Sigmoid colon (tissue), 7 donors: ENCODE data around the gene CFDP1. TPM values are rescaled to one million over a fixed set of nuclear protein-coding genes. Genes with fewer than 3 reads are reported as not detected.
"Not testable (repeated sequence)": the region's sequence is repeated elsewhere in the genome, so short reads cannot be mapped to it uniquely, and the experiment has no call there.

Experiments
- DNase-seq: peaks from one replicate; pipeline ENCODE4 v3.0.0-alpha.2; 2019
- H3K27ac ChIP-seq, 4 donors: fragments of 200-600 bp; sonication (generic); one replicate each; pipeline ENCODE4 v1.5.1; 2016 to 2019; ENCODE audit warnings: mild to moderate bottlenecking in 1 of 4
- H3K27me3 ChIP-seq, 3 donors: fragments of 200-600 bp; sonication (generic); one replicate each; pipeline ENCODE4 v1.5.1; 2019; ENCODE audit warnings: mild to moderate bottlenecking in 1 of 3
- H3K36me3 ChIP-seq, 4 donors: fragments of 200-600 bp; sonication (generic); one replicate each; pipeline ENCODE4 v1.5.1; 2016 to 2019
- H3K4me1 ChIP-seq, 4 donors: fragments of 200-600 bp; sonication (generic); one replicate each; pipeline ENCODE4 v1.5.1; 2017 to 2019
- H3K4me3 ChIP-seq, 4 donors: fragments of 200-600 bp; sonication (generic); one replicate each; pipeline ENCODE4 v1.5.1; 2017 to 2019; ENCODE audit warnings: mild to moderate bottlenecking in 2 of 4, moderate library complexity in 1 of 4
- H3K9me3 ChIP-seq, 4 donors: fragments of 200-600 bp in 3 of 4; sonication (generic) in 3 of 4; one replicate each; pipeline versions ENCODE4 v1.5.1 to v1.6.1; 2013 to 2019
- EP300 ChIP-seq, 4 donors: sonication (generic); formaldehyde crosslinking; IDR thresholded peaks; one replicate each; pipeline ENCODE4 v1.6.1; 2017; ENCODE audit warnings: antibody characterized with exemption in 4 of 4
- POLR2A ChIP-seq, 2 donors: fragments of 450-650 bp; IDR thresholded peaks; one replicate each; pipeline ENCODE4 v1.6.1; 2016; ENCODE audit warnings: antibody characterized with exemption in 2 of 2, mild to moderate bottlenecking in 2 of 2, moderate library complexity in 2 of 2
- POLR2AphosphoS5 ChIP-seq, 4 donors: sonication (generic); formaldehyde crosslinking; IDR thresholded peaks; one replicate each; pipeline ENCODE4 v1.6.1; 2017; ENCODE audit warnings: antibody characterized with exemption in 4 of 4
- WGBS, 2 donors: extraction: QIAGEN DNeasy Blood & Tissue Kit; methylation state at CpG; one replicate each; pipeline ENCODE4 v1.1.7; 2013; 5-methylcytosine and 5-hydroxymethylcytosine counted together
- intact Hi-C: fragments of 100-400 bp; cut with DNase I; formaldehyde crosslinking; loops from one replicate; pipeline ENCODE4 v1.15.1; 2023
- polyA plus RNA-seq, 3 donors: library from polyadenylated mRNA; stranded (reverse); fragments of 200-250 nt; gene quantifications; one replicate each; pipeline ENCODE4 v1.2.3, GENCODE V29; 2013
- total RNA-seq, 4 donors: library from RNA; depleted of rRNA; stranded (reverse); fragments of >200 nt; gene quantifications; one replicate each; pipeline ENCODE4 v1.1.0, GENCODE V29; 2016
- TF ChIP-seq, protein P1 (sequence below), 4 experiments: fragments of 450-650 bp in 3 of 4; fragments of 200-600 bp in 1 of 4; IDR thresholded peaks; one replicate each; pipeline ENCODE4 v1.5.1; 2016 to 2019; ENCODE audit warnings: antibody characterized with exemption in 4 of 4, mild to moderate bottlenecking in 3 of 4, moderate library complexity in 2 of 4
- donor health status: healthy with polysubstance abuse.
- donor health status: Bipolar disorder and iron deficiency.
- donor health status: healthy.

CFDP1 gene
- total and polyA plus RNA-seq, 7 donors = 42.1 to 382 (median 61.1) TPM

DNA sequence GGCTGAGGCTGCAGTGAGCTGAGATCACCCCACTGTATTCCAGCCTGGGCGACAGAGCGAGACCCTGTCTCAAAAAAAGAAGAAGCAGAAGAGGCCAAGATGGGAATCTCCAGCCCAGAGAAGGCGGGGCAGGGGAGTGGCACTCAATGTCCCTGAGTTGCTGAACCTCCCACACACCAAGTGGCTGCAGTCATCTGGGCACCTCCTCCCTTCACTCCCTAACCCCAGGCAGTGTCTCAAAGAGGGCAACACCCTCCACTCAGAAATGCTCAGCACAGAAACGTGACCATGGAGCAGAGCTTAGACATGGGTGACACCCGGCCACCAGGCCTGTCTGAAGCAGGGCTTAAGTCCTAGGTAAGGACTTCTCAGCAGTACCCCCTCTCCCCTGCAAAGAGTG lies 145.6 kb downstream of the CFDP1 start:
- Histone ChIP-seq H3K27me3 (no peaks in the 10 kb centered on the region), H3K9me3 (no peaks in the 10 kb centered on the region), H3K36me3 (peaks cover 0 to 20% (median 7%) of the 10 kb centered on the region in 4 donors), H3K4me3 (no peak overlapping the region), H3K27ac (no peak overlapping the region), H3K4me1 (peaks cover 0 to under 1% (median 0%) of the 10 kb centered on the region in 4 donors)
- WGBS, 2 donors = 80 to 88% methylated on average over 5 of the region's 5 CpGs
- TF ChIP-seq EP300 (IDR thresholded peaks at IDR 0.05) (no peak), POLR2A (IDR thresholded peaks at IDR 0.05) (no peak), POLR2AphosphoS5 (IDR thresholded peaks at IDR 0.05) (no peak)
- TF ChIP-seq, protein P1, sequence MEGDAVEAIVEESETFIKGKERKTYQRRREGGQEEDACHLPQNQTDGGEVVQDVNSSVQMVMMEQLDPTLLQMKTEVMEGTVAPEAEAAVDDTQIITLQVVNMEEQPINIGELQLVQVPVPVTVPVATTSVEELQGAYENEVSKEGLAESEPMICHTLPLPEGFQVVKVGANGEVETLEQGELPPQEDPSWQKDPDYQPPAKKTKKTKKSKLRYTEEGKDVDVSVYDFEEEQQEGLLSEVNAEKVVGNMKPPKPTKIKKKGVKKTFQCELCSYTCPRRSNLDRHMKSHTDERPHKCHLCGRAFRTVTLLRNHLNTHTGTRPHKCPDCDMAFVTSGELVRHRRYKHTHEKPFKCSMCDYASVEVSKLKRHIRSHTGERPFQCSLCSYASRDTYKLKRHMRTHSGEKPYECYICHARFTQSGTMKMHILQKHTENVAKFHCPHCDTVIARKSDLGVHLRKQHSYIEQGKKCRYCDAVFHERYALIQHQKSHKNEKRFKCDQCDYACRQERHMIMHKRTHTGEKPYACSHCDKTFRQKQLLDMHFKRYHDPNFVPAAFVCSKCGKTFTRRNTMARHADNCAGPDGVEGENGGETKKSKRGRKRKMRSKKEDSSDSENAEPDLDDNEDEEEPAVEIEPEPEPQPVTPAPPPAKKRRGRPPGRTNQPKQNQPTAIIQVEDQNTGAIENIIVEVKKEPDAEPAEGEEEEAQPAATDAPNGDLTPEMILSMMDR (IDR thresholded peaks at IDR 0.05) = no peak
- intact Hi-C loops = no loop called here
- DNase-seq = no peak

DNA sequence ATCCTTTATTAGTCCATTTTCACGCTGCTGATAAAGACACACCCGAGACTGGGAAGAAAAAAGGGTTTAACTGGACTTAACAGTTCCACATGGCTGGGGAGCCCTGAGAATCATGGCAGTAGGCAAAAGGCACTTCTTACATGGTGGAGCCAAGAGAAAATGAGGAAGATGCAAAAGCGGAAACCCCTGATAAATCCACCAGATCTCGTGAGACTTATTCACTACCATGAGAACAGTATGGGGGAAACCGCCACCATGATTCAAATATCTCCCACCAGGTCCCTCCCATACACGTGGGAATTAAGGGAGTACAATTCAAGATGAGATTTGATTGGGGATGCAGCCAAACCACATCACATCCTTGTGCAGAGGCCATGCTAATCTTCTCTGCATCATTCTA lies 146.9 kb downstream of the CFDP1 start:
- 90% methylated on average over 6 of the region's 6 CpGs for WGBS, 2 donors
- Histone ChIP-seq H3K4me1 (no peaks in the 10 kb centered on the region), H3K27ac (no peak overlapping the region), H3K36me3 (peaks cover 0 to 6% (median 2%) of the 10 kb centered on the region in 4 donors), H3K9me3 (no peaks in the 10 kb centered on the region), H3K4me3 (no peak overlapping the region), H3K27me3 (no peaks in the 10 kb centered on the region)
- TF ChIP-seq EP300 (IDR thresholded peaks at IDR 0.05) (no peak), POLR2AphosphoS5 (IDR thresholded peaks at IDR 0.05) (no peak), POLR2A (IDR thresholded peaks at IDR 0.05) (no peak)
- TF ChIP-seq, protein P1 (IDR thresholded peaks at IDR 0.05) = no peak
- intact Hi-C loops = no loop called here
- DNase-seq = no peak

DNA sequence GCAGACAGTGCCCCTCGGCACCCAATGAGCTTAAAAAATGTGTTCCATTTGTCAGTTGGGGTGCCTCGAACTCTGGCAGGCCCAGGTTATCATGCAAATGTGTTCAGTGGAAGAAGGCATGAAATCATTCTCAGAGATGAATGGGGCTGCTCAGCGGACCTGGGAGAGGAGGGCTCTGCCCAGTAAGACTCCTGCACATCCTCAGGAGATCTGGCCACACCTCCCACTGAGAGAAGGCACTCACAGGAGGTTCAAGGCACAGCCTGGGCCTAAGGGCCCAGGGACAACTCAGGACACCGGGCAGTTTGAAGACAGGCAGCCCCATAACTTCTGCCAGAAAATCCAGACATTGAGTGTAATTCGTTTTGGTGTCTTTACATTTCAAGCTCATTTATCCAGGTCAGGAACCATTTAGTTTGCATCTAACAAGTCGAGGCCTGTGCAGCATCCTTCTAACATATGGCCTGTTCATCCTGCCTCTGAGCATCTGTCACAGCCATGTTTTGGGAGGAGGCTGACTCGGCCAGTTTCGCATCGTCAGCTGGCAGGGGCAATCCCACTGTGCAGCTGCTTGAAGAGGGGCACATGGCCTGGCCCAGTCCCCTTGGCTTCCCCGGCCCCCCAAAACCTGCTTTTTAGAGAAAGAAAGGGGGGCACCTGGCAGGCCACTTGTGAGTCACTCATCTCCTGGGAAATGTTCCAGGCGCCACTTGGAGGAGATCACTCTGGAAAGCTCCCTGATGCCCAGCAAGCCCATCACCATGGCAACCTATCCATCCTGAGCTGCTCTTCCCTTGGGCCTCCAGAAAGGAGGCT lies 150.6 kb downstream of the CFDP1 start:
- intact Hi-C loops = no loop called here

DNA sequence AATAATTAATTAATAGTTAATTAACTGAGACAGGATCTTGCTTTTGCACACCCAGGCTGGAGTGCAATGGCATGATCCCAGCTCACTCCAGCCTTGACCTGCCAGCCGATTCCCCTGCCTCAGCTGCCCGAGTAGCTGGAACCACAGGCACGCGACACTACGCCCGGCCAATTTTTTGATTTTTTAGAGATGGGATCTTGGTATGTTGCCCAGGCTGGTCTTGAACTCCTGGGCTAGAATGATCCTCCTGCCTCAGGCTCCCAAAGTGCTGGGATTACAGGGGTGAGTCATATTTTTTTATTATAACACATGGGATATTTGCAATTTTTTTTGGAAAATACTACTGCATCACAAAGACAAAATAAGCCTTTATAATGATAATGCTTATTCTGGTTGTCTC lies 151.5 kb downstream of the CFDP1 start:
- intact Hi-C loops = no loop called here
- Histone ChIP-seq H3K27me3 (no peaks in the 10 kb centered on the region), H3K9me3 (no peaks in the 10 kb centered on the region), H3K4me1 (no peaks in the 10 kb centered on the region), H3K27ac (no peak overlapping the region), H3K4me3 (no peak overlapping the region), H3K36me3 (no peaks in the 10 kb centered on the region)
- WGBS, 2 donors = 94 to 97% methylated on average over 6 of the region's 6 CpGs
- DNase-seq = no peak
- TF ChIP-seq, protein P1 (IDR thresholded peaks at IDR 0.05) = no peak
- TF ChIP-seq POLR2A (IDR thresholded peaks at IDR 0.05) (no peak), POLR2AphosphoS5 (IDR thresholded peaks at IDR 0.05) (no peak), EP300 (IDR thresholded peaks at IDR 0.05) (no peak)

More for the DNA sequence above, 150.6 kb downstream of the CFDP1 start:
- Histone ChIP-seq H3K4me1 (no peaks in the 10 kb centered on the region), H3K27me3 (no peaks in the 10 kb centered on the region), H3K4me3 (no peak overlapping the region), H3K9me3 (no peaks in the 10 kb centered on the region), H3K27ac (no peak overlapping the region), H3K36me3 (no peaks in the 10 kb centered on the region)
- no peak for TF ChIP-seq EP300 (IDR thresholded peaks at IDR 0.05)
- TF ChIP-seq, protein P1 (IDR thresholded peaks at IDR 0.05) = no peak
- no peak for TF ChIP-seq POLR2AphosphoS5 (IDR thresholded peaks at IDR 0.05)
- TF ChIP-seq POLR2A (IDR thresholded peaks at IDR 0.05) = no peak
- 92% methylated on average over 11 of the region's 11 CpGs for WGBS, 2 donors
- no peak for DNase-seq

DNA sequence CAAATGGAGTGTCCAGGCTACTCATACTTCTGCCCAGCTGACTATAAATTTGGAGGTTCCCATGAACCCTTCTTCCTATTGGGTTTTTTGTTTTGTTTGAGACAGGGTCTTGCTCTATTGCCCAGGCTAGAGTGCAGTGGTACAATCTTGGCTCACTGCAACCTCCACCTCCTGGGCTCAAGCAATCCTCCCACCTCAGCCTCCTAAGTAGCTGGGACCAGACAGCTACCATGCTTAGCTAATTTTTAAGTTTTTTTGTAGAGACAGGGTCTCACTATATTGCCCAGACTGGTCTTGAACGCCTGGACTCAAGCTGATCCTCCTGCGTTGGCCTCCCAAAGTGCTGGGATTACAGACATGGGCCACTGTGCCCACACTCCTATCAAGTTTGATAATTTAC lies 152.3 kb downstream of the CFDP1 start:
- not testable (repeated sequence) for H3K36me3 ChIP-seq, H3K4me1 ChIP-seq
- WGBS, 2 donors = 93 to 96% methylated on average over 2 of the region's 2 CpGs

More for the DNA sequence above, 152.3 kb downstream of the CFDP1 start:
- intact Hi-C loops, H3K4me3 ChIP-seq, DNase-seq, H3K9me3 ChIP-seq, H3K27me3 ChIP-seq, H3K27ac ChIP-seq: not testable (repeated sequence)
